HepG2 (cell line): ENCODE results near the gene MOB3C. TPM values are rescaled to one million over a fixed set of nuclear protein-coding genes. Genes with fewer than 3 reads are reported as not detected.

Experiments
- ARNT2 ChIP-seq: sonication (generic); formaldehyde crosslinking; IDR thresholded peaks from 2 replicates; pipeline ENCODE4 v1.8.0; 2022; ENCODE audit warnings: mild to moderate bottlenecking, low read depth, missing genetic modification reagents, moderate library complexity
- DNMT1 ChIP-seq: sonication (generic); formaldehyde crosslinking; IDR thresholded peaks from 2 replicates; pipeline ENCODE4 v1.5.1; 2020; ENCODE audit warnings: mild to moderate bottlenecking, missing genetic modification reagents
- HOXA9 ChIP-seq: sonication (generic); formaldehyde crosslinking; IDR thresholded peaks from 2 replicates; pipeline ENCODE4 v1.8.1; 2022; ENCODE audit warnings: missing genetic modification reagents, mild to moderate bottlenecking, moderate library complexity, borderline replicate concordance
- MED1 ChIP-seq: sonication (generic); formaldehyde crosslinking; IDR thresholded peaks from 2 replicates; pipeline ENCODE4 v1.4.0; 2020; ENCODE audit warnings: missing genetic modification reagents
- MLLT10 ChIP-seq: sonication (generic); formaldehyde crosslinking; IDR thresholded peaks from 2 replicates; pipeline ENCODE4 v1.4.0; 2020; ENCODE audit warnings: missing genetic modification reagents
- ONECUT2 ChIP-seq: sonication (generic); formaldehyde crosslinking; IDR thresholded peaks from 2 replicates; pipeline ENCODE4 v1.4.0; 2020; ENCODE audit warnings: missing genetic modification reagents
- SUZ12 ChIP-seq: fragments of 150-350 bp; IDR thresholded peaks from 2 replicates; pipeline ENCODE4 v1.6.1; 2014; ENCODE audit warnings: low read depth, low read length
- TCF7 ChIP-seq: sonication (generic); IDR thresholded peaks from 2 replicates; pipeline ENCODE4 v1.6.1; 2016; ENCODE audit warnings: antibody characterized with exemption, low read depth
- ZNF138 ChIP-seq: sonication (generic); formaldehyde crosslinking; IDR thresholded peaks from 2 replicates; pipeline ENCODE4 v1.5.0; 2020; ENCODE audit warnings: mild to moderate bottlenecking, low read depth, missing genetic modification reagents
- ZNF501 ChIP-seq: sonication (generic); formaldehyde crosslinking; IDR thresholded peaks from 2 replicates; pipeline ENCODE4 v1.5.1; 2020; ENCODE audit warnings: mild to moderate bottlenecking, moderate library complexity, missing genetic modification reagents
- ZNF547 ChIP-seq: sonication (generic); formaldehyde crosslinking; IDR thresholded peaks from 2 replicates; pipeline ENCODE4 v1.5.1; 2020; ENCODE audit warnings: mild to moderate bottlenecking, missing genetic modification reagents
- ZNF577 ChIP-seq: sonication (generic); formaldehyde crosslinking; IDR thresholded peaks from 2 replicates; pipeline ENCODE4 v1.4.0; 2020; ENCODE audit warnings: mild to moderate bottlenecking, low read depth, missing genetic modification reagents, borderline replicate concordance
- ZNF672 ChIP-seq: sonication (generic); formaldehyde crosslinking; IDR thresholded peaks from 2 replicates; pipeline ENCODE4 v1.8.1; 2022; ENCODE audit warnings: missing genetic modification reagents
- ZNF782 ChIP-seq: sonication (generic); formaldehyde crosslinking; IDR thresholded peaks from 2 replicates; pipeline ENCODE4 v1.4.0; 2020; ENCODE audit warnings: missing genetic modification reagents, mild to moderate bottlenecking, borderline replicate concordance
- polyA plus RNA-seq, 8 experiments: library from polyadenylated mRNA; depleted of rRNA in 3 of 8; stranded (reverse) in 7 of 8; unstranded in 1 of 8; fragments of >200 nt; fragmentation: Illumina TruSeq in 4 of 8; extraction: Trizol in 4 of 8; gene quantifications; 2 replicates each; pipeline versions ENCODE4 v1.2.1 to v1.2.3, GENCODE V29; 2011 to 2016; ENCODE audit warnings: low read depth in 4 of 8, missing spikeins in 1 of 8, mixed read lengths in 1 of 8; ENCODE audit not compliant: insufficient read depth in 1 of 8
- total RNA-seq, 5 experiments: library from RNA; depleted of rRNA; stranded (reverse); fragments of >200 nt; fragmentation: Illumina TruSeq; extraction: Trizol; gene quantifications; 2 replicates each; pipeline ENCODE4 v1.2.3, GENCODE V29; 2016; ENCODE audit warnings: low read depth in 1 of 5
- TF ChIP-seq, protein P1 (sequence below), 2 experiments: sonication (generic) in 1 of 2; formaldehyde crosslinking in 1 of 2; IDR thresholded peaks; 2 replicates each; pipeline versions ENCODE4 v1.5.1 to v1.6.1; 2011 to 2020; ENCODE audit warnings: borderline replicate concordance in 1 of 2, low read depth in 1 of 2, low read length in 1 of 2, mild to moderate bottlenecking in 1 of 2, missing genetic modification reagents in 1 of 2, moderate library complexity in 1 of 2
- TF ChIP-seq, protein P2 (sequence below): sonication (generic); formaldehyde crosslinking; IDR thresholded peaks from 2 replicates; pipeline ENCODE4 v1.5.1; 2020; ENCODE audit warnings: missing genetic modification reagents, mild to moderate bottlenecking, borderline replicate concordance
- TF ChIP-seq, protein P3 (sequence below): sonication (generic); formaldehyde crosslinking; IDR thresholded peaks from 2 replicates; pipeline ENCODE4 v1.9.0; 2022; ENCODE audit warnings: low read depth, missing genetic modification reagents
- TF ChIP-seq, protein P4 (sequence below), 2 experiments: sonication (generic) in 1 of 2; formaldehyde crosslinking in 1 of 2; IDR thresholded peaks; 2 replicates each; pipeline versions ENCODE4 v1.4.0 to v1.6.1; 2018 to 2020; ENCODE audit warnings: missing genetic modification reagents in 2 of 2, borderline replicate concordance in 1 of 2, low read depth in 1 of 2, mild to moderate bottlenecking in 1 of 2, missing biosample characterization in 1 of 2
- TF ChIP-seq, protein P5 (sequence below): sonication (generic); formaldehyde crosslinking; IDR thresholded peaks from 2 replicates; pipeline ENCODE4 v1.5.1; 2020; ENCODE audit warnings: missing genetic modification reagents, mild to moderate bottlenecking, borderline replicate concordance

The MOB3C gene
- total and polyA plus RNA-seq, 2 of the 13 experiments (the other 11 are each of a cell fraction or from before 2014, with no cell fraction given) = 3.5 to 4.1 TPM

- TF ChIP-seq, protein P1, sequence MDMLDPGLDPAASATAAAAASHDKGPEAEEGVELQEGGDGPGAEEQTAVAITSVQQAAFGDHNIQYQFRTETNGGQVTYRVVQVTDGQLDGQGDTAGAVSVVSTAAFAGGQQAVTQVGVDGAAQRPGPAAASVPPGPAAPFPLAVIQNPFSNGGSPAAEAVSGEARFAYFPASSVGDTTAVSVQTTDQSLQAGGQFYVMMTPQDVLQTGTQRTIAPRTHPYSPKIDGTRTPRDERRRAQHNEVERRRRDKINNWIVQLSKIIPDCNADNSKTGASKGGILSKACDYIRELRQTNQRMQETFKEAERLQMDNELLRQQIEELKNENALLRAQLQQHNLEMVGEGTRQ (IDR thresholded peaks at IDR 0.05; ENCODE audit: low read depth, low read length) = no peak
- TF ChIP-seq, protein P1 (CRISPR knock-in tag; IDR thresholded peaks at IDR 0.05; ENCODE audit: borderline replicate concordance) = no peak
- TF ChIP-seq ZNF547 (CRISPR knock-in tag) = peak; percentile 58; the same call in 1 of the 2 replicates
- TF ChIP-seq ZNF577 (CRISPR knock-in tag) = no peak
- no peak for TF ChIP-seq HOXA9 (CRISPR knock-in tag)
- no peak for TF ChIP-seq ZNF138 (CRISPR knock-in tag)
- no peak for TF ChIP-seq DNMT1 (CRISPR knock-in tag)
- TF ChIP-seq, protein P2, sequence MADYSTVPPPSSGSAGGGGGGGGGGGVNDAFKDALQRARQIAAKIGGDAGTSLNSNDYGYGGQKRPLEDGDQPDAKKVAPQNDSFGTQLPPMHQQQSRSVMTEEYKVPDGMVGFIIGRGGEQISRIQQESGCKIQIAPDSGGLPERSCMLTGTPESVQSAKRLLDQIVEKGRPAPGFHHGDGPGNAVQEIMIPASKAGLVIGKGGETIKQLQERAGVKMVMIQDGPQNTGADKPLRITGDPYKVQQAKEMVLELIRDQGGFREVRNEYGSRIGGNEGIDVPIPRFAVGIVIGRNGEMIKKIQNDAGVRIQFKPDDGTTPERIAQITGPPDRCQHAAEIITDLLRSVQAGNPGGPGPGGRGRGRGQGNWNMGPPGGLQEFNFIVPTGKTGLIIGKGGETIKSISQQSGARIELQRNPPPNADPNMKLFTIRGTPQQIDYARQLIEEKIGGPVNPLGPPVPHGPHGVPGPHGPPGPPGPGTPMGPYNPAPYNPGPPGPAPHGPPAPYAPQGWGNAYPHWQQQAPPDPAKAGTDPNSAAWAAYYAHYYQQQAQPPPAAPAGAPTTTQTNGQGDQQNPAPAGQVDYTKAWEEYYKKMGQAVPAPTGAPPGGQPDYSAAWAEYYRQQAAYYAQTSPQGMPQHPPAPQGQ (CRISPR knock-in tag) = no peak
- TF ChIP-seq, protein P3, sequence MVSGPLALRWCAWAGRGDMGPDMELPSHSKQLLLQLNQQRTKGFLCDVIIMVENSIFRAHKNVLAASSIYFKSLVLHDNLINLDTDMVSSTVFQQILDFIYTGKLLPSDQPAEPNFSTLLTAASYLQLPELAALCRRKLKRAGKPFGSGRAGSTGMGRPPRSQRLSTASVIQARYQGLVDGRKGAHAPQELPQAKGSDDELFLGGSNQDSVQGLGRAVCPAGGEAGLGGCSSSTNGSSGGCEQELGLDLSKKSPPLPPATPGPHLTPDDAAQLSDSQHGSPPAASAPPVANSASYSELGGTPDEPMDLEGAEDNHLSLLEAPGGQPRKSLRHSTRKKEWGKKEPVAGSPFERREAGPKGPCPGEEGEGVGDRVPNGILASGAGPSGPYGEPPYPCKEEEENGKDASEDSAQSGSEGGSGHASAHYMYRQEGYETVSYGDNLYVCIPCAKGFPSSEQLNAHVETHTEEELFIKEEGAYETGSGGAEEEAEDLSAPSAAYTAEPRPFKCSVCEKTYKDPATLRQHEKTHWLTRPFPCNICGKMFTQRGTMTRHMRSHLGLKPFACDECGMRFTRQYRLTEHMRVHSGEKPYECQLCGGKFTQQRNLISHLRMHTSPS (CRISPR knock-in tag) = no peak
- TF ChIP-seq SUZ12 = no peak
- TF ChIP-seq TCF7 = no peak
- TF ChIP-seq ZNF501 (CRISPR knock-in tag) = no peak
- no peak for TF ChIP-seq ONECUT2 (CRISPR knock-in tag)
- TF ChIP-seq ZNF672 (CRISPR knock-in tag) = no peak
- TF ChIP-seq, protein P4, sequence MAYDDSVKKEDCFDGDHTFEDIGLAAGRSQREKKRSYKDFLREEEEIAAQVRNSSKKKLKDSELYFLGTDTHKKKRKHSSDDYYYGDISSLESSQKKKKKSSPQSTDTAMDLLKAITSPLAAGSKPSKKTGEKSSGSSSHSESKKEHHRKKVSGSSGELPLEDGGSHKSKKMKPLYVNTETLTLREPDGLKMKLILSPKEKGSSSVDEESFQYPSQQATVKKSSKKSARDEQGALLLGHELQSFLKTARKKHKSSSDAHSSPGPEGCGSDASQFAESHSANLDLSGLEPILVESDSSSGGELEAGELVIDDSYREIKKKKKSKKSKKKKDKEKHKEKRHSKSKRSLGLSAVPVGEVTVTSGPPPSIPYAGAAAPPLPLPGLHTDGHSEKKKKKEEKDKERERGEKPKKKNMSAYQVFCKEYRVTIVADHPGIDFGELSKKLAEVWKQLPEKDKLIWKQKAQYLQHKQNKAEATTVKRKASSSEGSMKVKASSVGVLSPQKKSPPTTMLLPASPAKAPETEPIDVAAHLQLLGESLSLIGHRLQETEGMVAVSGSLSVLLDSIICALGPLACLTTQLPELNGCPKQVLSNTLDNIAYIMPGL (CRISPR knock-in tag; IDR thresholded peaks at IDR 0.05; ENCODE audit: borderline replicate concordance in 1 of 2, low read depth in 1 of 2) = no peak; a peak in 1 of 4 replicates
- TF ChIP-seq MLLT10 (CRISPR knock-in tag) = no peak
- TF ChIP-seq ZNF782 (CRISPR knock-in tag) = no peak
- 0 out of 2 replicates have a peak, but pooled peaks have one; percentile 1 for TF ChIP-seq MED1 (CRISPR knock-in tag)
- TF ChIP-seq, protein P5, sequence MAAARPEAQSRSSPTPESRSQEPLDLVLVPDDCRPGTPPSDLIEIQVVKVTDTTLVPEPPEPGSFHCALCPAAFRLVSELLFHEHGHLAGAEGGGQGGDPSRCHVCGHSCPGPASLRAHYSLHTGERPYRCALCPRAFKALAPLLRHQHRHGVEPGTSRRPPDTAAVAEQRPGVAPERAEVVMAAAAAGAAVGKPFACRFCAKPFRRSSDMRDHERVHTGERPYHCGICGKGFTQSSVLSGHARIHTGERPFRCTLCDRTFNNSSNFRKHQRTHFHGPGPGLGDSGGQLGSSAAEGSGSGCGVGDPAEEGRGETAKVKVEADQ (CRISPR knock-in tag) = 0 out of 2 replicates have a peak, but pooled peaks have one; percentile 39
- TF ChIP-seq ARNT2 (CRISPR knock-in tag) = peak; percentile 62; the same call in 1 of the 2 replicates
Measured at GRCh38 chr1:46616277-46617107, at the start of gene MOB3C (continued).
